GM21381 (cell line): ENCODE results near the gene IPO9.
"Not testable (repeated sequence)": the region's sequence is repeated elsewhere in the genome, so short reads cannot be mapped to it uniquely, and the experiment has no call there.

ENCODE experiments used
- ATAC-seq: cut with Tn5 transposase; IDR thresholded peaks from one replicate; pipeline ENCODE4 v1.9.1; 2021; ENCODE audit warnings: mild to moderate bottlenecking, moderate library complexity; ENCODE audit not compliant: unreplicated experiment

IPO9 gene

GRCh38 chr1:201808633-201808990 is 20.3 kb upstream of the IPO9 start:
- no peak for ATAC-seq

GRCh38 chr1:201809876-201810275 is 19.1 kb upstream of the IPO9 start:
- no peak for ATAC-seq

GRCh38 chr1:201810466-201811216 is 18.3 kb upstream of the IPO9 start:
- no peak for ATAC-seq

GRCh38 chr1:201813226-201813625 is 15.7 kb upstream of the IPO9 start:
- no peak for ATAC-seq

- no peak for ATAC-seq
Measured at GRCh38 chr1:201816309-201816854, 12.6 kb upstream of the IPO9 start.

- ATAC-seq = no peak
Measured at GRCh38 chr1:201818971-201819750, 9.8 kb upstream of the IPO9 start.

GRCh38 chr1:201820413-201820812 is 8.5 kb upstream of the IPO9 start:
- ATAC-seq = no peak

- ATAC-seq = no peak
Measured at GRCh38 chr1:201825245-201825644, 3.7 kb upstream of the IPO9 start.

- no peak for ATAC-seq
Measured at GRCh38 chr1:201826830-201827229, 2.1 kb upstream of the IPO9 start.

- no peak for ATAC-seq
Measured at GRCh38 chr1:201827321-201828216, 1.4 kb upstream of the IPO9 start.

- no peak for ATAC-seq
Measured at GRCh38 chr1:201828217-201828819, 639 bp upstream of the IPO9 start.

GRCh38 chr1:201831371-201831770 is 2.4 kb downstream of the IPO9 start:
- no peak for ATAC-seq

- ATAC-seq = no peak
Measured at GRCh38 chr1:201834621-201835020, 5.7 kb downstream of the IPO9 start.

GRCh38 chr1:201838381-201838780 is 9.4 kb downstream of the IPO9 start:
- ATAC-seq = no peak

GRCh38 chr1:201839089-201839488 is 10.1 kb downstream of the IPO9 start:
- not testable (repeated sequence) for ATAC-seq

- ATAC-seq = no peak
Measured at GRCh38 chr1:201840055-201840454, 11.1 kb downstream of the IPO9 start.

GRCh38 chr1:201840490-201840889 is 11.5 kb downstream of the IPO9 start:
- no peak for ATAC-seq

GRCh38 chr1:201841265-201841912 is 12.4 kb downstream of the IPO9 start:
- no peak for ATAC-seq

GRCh38 chr1:201842472-201843027 is 13.6 kb downstream of the IPO9 start:
- no peak for ATAC-seq
